HL-60/S4 (cell line): ENCODE data around the gene FARS2.

Source experiments
- in situ Hi-C: fragments of 300-500 bp; cut with MboI; formaldehyde crosslinking; loops from 2 replicates; pipeline ENCODE4 v1.14.3; 2022; ENCODE audit warnings: low sequenced_read_pairs

FARS2 gene

GRCh38 chr6:5260661-5261544 lies at the start of gene FARS2, which contains the start of gene LYRM4:
Gene FARS2 (plus strand): TSS chr6:5261513.
Gene LYRM4 (minus strand): TSS chr6:5260950. CDS start chr6:5260733, 217 bp downstream.
- in situ Hi-C loops: no loop called here

- in situ Hi-C loops: loop anchor here (10.0 kb wide), 1 partner anchor 171 kb away; no protein-coding TSS in a partner anchor
Observed at GRCh38 chr6:5213836-5214235, 47.5 kb upstream of the FARS2 start.

GRCh38 chr6:5214570-5215052 lies 46.7 kb upstream of the FARS2 start:
- in situ Hi-C loops: loop anchor here (10.0 kb wide), 1 partner anchor 170 kb away; no protein-coding TSS in a partner anchor

- in situ Hi-C loops: loop anchor here (10.0 kb wide), 1 partner anchor 170 kb away; no protein-coding TSS in a partner anchor
Observed at GRCh38 chr6:5215159-5215558, 46.2 kb upstream of the FARS2 start.

GRCh38 chr6:5215799-5216198 lies 45.5 kb upstream of the FARS2 start:
- in situ Hi-C loops: loop anchor here (10.0 kb wide), 1 partner anchor 169 kb away; no protein-coding TSS in a partner anchor

GRCh38 chr6:5217356-5217755 lies 44.0 kb upstream of the FARS2 start:
- in situ Hi-C loops: loop anchor here (10.0 kb wide), 1 partner anchor 167 kb away; no protein-coding TSS in a partner anchor

DNA sequence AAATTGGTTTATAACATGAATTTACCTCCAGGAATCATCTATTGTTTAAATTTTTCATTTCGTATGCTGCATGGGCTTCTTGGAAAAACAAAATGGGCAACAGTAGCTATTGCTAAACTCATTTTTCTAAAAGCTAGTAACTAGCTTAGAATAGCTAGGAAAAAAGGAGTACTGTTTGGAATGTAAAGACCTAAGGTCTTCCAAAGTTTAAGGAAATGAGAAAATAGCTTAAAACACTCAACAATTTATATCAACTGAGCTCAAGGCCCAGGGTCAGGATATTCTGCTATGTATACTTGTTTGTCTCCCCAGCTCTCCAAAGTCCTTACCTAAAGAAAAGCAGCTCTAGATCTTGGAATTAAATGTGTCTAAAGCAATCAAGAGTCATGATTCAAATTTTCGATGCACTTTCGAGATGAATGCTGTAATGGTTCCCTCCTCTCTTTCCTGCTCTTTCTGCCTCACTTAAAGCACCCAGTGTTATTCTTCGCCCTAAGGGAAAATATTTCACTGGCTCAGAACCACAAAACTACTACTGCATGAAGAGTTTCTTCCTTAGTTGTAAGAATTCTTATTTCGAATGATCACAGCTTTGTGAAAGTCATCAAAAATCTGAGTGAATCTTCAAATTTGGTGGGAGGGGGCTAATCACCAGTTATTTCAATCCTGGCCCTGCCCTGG lies 42.2 kb upstream of the FARS2 start:
- in situ Hi-C loops: loop anchor here (10.0 kb wide), 1 partner anchor 166 kb away; no protein-coding TSS in a partner anchor

DNA sequence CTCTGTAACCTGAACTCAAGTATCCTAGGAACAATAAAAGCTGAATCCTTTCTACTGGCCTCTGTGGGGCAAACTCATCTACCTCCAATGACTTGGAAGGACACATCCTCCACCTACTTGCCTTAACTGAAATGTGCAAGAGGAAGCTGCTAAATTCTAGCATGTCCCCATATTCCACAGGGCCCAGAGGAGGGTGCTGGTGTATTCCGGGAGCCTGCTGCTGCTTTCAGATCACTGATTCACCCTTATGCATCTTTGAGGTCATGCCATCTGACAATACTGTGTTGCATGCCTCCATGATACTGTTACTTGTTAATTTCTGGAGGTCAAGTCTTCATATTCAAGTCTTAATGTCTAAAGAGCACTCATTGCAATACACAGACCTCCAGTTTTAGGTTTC lies 40.9 kb upstream of the FARS2 start:
- in situ Hi-C loops: no loop called here

DNA sequence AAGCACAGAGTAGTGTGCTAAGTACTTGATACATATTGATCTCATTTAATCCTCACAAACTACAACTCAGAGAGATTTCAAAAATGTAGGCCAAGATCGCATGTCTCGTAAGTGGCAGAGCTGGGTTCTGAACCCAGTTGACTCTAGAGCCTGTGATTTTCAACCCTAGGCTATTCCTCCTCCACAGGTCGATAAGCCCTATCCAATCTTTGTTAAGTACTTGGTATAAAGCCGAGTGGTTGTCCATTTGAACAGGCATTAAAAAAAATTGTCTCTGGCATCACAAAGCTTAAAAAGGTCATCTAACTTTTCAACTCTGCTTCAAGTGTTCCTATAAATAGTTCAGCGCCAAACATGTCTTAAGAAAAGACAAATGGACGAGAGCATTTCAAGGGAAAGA lies 38.0 kb upstream of the FARS2 start:
- in situ Hi-C loops: no loop called here

- in situ Hi-C loops: no loop called here
Observed at GRCh38 chr6:5229356-5229755, 32.0 kb upstream of the FARS2 start.

DNA sequence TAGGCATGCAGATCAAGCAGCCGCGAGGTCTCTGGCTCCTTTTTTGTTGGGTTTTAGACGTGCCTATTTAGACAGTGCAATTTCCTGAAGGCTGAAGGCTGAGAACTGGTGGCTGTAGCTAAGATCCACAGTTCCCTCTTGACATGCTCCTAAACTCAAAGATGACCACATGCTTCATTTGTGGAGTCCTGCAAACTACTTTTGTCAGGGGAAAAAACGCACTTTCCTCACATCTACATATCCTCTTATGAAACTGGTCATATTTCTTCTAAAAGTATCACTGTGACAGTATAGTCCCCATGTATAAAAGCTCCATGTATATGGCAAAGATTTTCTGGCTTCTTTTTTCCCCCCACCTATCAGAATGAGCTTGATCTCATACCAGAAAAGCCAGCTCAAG lies 31.2 kb upstream of the FARS2 start:
- in situ Hi-C loops: no loop called here

DNA sequence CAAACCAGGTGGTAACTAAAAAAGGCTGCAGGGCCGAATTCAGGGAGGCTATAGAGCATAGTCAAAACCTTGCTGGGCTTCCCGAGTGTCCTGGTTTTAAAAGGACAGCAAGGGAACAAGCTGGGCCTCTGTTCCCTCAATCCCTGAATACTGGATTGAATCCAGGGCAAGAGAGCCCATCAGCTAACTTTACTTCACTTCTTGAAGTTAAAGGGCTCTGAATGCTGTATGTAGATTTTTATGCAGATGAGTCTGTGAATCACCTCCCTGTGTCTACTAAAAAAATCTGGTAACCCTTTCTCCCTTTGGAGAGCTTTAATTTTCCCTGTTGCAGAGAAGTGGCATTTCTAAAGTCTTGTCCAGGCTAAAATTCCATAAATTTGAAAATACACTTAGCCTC lies 30.0 kb upstream of the FARS2 start:
- in situ Hi-C loops: no loop called here

- in situ Hi-C loops: no loop called here
Observed at GRCh38 chr6:5234874-5235273, 26.4 kb upstream of the FARS2 start.

DNA sequence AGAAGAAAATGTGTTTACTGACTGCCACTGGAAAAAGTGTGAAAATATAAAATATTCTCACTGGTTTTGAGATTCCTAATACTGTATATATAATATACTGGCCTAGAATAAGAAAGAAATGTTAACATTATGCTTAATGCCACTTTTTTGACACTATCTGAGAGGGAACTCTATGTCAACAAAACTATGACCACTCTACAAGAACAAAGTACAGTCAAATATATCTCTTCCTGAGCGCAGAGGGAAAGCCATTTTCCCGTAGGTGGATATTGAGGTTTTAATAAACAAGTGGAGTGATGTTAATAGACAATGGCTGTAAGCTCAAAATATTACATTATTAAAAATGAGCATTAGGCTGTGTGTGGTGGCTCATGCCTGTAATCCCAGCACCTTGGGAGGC lies 25.5 kb upstream of the FARS2 start:
- in situ Hi-C loops: no loop called here

DNA sequence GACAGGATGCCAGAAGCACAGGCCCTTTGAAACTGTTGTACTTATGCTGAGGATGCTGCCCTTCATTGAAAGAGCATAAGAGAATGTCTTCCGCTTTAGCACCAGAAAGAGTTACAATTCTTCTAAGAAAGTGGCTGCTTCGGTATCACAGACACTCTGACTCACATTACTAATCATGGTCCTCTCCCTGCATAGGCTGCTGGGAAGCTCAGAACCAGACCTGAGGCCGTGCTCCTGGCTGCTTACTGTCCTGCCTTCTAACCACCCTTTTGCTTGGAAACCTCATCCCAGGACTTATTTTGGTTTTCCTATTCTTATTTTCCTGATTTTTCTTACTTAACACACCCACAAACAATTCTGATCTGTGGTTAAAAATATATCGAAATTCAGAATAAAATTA lies 23.5 kb upstream of the FARS2 start:
- in situ Hi-C loops: no loop called here

DNA sequence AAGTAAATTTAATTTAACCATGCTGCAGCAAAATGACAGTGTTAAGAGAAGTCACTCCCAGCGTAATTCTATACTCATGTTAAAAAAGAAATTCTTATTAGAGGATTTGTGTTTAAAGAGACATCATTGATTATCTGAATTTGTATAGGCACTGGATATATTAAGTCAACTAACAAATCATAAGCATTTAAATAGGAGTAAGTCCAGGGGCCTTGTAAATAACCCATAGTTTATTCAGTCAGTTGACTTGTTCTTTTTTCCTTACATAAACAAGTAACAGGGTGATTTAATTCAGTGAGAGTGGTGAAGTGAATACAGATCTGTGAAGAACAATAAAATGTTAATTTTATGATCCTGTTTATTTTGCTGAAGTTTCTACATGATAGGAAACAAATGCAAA lies 23.0 kb upstream of the FARS2 start:
- in situ Hi-C loops: no loop called here

DNA sequence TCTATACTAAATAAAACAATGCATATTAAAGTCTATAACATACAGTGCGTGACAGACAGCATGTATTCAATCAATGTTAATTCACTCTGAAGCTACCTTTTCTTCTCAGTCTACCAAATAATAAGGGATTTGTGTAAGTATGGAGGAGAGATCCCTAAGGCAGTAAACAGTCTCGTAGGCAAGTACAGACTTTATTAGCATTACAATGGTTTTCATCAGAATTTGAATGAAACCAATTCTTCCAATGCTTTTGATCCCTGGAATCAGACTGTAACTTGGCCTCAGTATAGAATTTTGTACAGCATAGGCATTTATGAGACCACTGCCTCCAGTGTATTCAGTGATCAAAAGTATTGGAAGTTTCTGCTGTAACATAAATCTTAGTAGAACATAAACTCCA lies 20.1 kb upstream of the FARS2 start:
- in situ Hi-C loops: no loop called here

- in situ Hi-C loops: no loop called here
Observed at GRCh38 chr6:5243069-5243468, 18.2 kb upstream of the FARS2 start.

DNA sequence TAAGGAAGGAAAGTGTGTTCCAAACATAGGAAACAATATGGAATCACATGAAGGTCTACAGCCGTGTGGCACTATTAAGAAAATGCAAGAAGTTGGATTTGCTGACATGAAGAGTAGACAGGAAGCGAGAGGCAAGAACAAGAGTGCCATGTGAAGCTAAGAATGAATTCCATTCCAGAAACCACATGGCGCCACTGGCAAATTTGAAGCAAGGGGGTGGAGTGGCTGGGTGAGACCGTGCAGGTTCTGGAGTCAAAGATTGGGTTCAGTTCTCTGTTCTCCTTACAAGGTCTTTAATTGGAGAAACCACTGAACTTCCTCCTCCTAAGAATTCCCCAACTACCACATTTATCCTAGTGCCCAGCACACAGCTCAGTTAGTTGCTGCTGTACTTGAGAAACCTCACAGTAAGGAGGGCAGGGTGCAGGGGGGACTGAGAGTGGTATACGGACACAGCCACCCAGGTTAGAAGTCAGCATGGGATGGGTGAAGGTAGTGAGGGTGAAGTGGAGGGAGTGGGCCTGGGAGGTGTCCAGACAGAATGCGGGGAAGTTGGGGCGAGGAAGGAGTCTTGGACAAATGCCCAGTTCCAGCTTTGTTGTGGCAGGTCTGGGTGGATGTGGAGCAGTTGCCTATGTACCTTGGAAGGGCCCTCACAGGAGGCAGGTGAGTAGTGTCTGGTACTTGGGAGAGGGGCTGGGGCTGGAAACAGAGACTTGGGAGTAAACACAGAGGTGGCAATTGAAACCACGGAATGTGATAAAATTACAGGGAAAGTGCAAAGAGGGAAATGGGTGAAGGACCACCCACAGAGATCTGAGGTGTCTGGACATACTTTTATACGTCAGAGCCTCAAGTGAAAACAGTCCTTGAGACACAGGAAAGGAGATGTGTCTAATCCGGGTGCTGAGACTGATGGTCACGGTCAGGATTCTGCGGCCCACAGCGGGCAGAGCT lies 14.9 kb upstream of the FARS2 start:
- in situ Hi-C loops: no loop called here

DNA sequence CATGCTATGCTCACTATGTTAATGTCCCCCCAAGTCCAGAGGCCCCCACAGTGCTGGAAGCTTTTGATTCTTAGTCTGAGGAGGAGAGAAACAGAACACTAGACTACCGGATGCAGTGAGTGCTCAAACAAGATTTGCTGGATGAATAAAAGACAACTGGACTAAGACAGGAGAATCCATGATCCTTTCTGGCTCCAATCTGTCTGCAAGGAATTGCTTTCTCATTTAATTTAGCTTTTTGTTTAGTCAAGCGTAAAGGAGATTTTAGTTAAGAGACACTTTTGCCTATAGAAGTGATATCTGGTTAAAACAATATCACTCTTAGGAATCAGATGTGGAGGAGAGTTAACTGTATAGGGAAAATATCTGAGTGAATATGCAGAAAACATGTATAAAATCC lies 14.1 kb upstream of the FARS2 start:
- in situ Hi-C loops: no loop called here
